DOHH2 (cell line): ENCODE results near the gene EVPL.

ENCODE experiments used
- CTCF ChIP-seq: fragments of 200-600 bp; sonication (generic); IDR thresholded peaks from one replicate; pipeline ENCODE4 v1.5.1; 2014; ENCODE audit warnings: antibody characterized with exemption, mild to moderate bottlenecking, low read depth, low read length; ENCODE audit not compliant: poor library complexity, severe bottlenecking
- EZH2phosphoT487 ChIP-seq: fragments of 200-600 bp; sonication (generic); IDR thresholded peaks from 2 replicates; pipeline ENCODE4 v1.6.1; 2017; ENCODE audit warnings: borderline replicate concordance, mild to moderate bottlenecking, antibody characterized with exemption, low read length, moderate library complexity, mixed read lengths

DNA sequence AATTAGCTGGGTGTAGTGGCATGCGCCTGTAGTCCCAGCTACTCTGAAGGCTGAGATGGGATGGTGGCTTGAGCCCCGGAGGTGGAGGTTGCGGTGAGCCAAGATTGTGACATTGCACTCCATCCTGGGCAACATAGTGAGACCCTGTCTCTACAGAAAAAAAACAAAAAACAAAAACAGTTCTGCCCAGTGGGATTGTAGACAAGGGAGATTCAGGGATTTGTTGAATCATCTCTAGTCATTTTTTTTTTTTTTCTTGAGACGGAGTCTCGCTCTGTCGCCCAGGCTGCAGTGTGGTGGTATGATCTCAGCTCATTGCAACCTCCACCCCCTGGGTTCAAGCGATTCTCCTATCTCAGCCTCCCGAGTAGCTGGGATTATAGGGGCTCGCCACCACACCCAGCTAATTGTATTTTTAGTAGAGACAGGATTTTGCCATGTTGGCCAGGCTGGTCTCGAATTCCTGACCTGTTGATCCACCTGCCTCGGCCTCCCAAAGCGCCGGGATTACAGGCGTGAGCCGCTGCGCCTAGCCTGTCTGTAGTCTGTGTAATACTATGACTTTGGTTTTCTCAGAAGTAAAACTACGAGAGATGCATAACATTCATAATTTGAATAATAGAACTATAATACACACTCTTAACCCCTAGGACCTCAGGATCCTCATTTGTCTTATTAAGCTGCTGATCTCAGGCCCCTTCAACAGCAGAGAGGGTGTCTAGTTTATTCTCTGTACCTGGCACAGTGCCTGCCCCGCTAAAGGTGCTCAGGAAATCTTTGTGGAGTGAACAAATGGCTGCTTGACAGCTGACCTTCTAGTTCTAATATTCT lies 46.7 kb downstream of the EVPL start:
- no peak for TF ChIP-seq EZH2phosphoT487
- no peak for TF ChIP-seq CTCF
